PC-3 (cell line): ENCODE results near the gene PBX4.

Experiments used
- EZH2 ChIP-seq: fragments of 300-600 bp; sonication (generic); IDR thresholded peaks from one replicate; pipeline ENCODE4 v1.6.1; 2017; ENCODE audit warnings: antibody characterized with exemption, mild to moderate bottlenecking, low read length; ENCODE audit not compliant: unreplicated experiment
- EZH2phosphoT487 ChIP-seq: fragments of 300-600 bp; sonication (generic); IDR thresholded peaks from 2 replicates; pipeline ENCODE4 v1.6.1; 2018; ENCODE audit warnings: mild to moderate bottlenecking, antibody characterized with exemption, low read length, borderline replicate concordance
- TF ChIP-seq, protein P1 (sequence below): fragments of 300-600 bp; sonication (generic); conservative IDR thresholded peaks from 2 replicates; pipeline ENCODE4 v1.5.1; 2017; ENCODE audit warnings: antibody characterized with exemption, low read depth, mild to moderate bottlenecking, low read length

DNA sequence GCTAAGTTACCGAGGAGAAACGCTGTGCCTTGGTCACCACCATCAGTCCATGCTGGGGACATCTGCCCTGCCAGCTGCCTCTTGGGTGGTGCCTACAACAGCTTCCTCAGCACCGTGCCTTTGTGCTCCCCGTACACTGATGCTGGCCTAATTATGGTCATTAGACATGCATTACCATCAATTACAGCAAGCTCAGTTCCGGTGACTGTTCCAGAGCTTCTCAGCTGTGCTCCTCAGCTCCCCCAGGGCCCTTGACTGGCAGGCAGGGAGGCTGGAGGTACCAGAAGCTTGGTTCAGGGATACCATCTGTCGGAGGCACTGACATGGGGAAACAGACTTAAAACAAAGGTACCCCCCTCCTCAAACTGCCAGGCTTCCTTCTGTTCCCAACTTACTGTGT lies 40.2 kb downstream of the PBX4 start:
- TF ChIP-seq, protein P1, sequence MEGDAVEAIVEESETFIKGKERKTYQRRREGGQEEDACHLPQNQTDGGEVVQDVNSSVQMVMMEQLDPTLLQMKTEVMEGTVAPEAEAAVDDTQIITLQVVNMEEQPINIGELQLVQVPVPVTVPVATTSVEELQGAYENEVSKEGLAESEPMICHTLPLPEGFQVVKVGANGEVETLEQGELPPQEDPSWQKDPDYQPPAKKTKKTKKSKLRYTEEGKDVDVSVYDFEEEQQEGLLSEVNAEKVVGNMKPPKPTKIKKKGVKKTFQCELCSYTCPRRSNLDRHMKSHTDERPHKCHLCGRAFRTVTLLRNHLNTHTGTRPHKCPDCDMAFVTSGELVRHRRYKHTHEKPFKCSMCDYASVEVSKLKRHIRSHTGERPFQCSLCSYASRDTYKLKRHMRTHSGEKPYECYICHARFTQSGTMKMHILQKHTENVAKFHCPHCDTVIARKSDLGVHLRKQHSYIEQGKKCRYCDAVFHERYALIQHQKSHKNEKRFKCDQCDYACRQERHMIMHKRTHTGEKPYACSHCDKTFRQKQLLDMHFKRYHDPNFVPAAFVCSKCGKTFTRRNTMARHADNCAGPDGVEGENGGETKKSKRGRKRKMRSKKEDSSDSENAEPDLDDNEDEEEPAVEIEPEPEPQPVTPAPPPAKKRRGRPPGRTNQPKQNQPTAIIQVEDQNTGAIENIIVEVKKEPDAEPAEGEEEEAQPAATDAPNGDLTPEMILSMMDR, result no peak
- no peak for TF ChIP-seq EZH2
- no peak for TF ChIP-seq EZH2phosphoT487
